ENCODE measurements around the gene QRFPR.
"Not testable (repeated sequence)": the region's sequence is repeated elsewhere in the genome, so short reads cannot be mapped to it uniquely, and the experiment has no call there.

QRFPR gene

DNA sequence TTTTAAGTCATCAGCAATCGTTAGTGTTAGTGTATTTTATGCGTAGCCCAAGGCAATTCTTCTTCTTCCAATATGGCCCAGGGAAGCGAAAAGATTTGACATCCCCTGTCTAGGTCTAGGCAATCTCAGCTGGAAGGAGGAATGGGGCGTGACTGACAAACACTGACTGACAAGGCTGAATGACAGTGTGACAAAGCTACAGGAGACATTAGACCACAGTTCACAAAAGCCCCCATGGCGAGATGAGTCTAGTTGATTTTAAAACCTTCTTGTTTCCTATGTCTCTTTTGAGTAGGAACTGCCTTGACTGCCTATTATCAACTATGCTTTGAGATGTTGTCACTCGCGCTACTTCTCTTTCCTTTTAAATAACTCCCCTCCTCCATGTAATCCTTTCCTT lies 42.3 kb downstream of the QRFPR start:
- no peak for DNase-seq

- DNase-seq = no peak
Measured at GRCh38 chr4:121336706-121337105, 44.1 kb downstream of the QRFPR start.

DNA sequence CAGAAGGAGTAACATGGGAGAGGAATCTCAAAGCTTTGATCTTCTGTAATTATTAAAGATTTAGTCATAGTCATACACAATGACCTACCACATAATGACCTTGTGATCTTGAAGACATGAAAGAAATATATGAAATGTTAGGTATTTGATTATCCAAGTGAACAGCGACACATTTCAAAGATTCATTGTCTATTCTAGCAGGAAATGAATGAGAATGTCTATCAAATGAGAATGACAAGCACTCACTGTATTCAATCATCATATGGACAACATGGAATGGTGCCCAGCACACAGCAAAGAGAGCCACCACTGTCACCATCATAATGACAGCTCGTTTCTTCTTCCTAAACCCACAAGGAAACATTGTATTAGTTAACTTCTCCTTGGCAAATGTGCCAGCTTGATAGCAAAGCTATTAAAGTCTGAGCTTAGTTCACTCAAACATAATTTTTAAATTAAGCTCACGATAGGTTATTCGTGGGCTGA lies 50.6 kb downstream of the QRFPR start:
- no peak for DNase-seq

- DNase-seq = no peak
Measured at GRCh38 chr4:121326597-121326996, 54.2 kb downstream of the QRFPR start.

GRCh38 chr4:121324331-121324730 lies 56.5 kb downstream of the QRFPR start:
- no peak for DNase-seq

- no peak for DNase-seq
Measured at GRCh38 chr4:121321466-121321865, 59.4 kb downstream of the QRFPR start.

DNA sequence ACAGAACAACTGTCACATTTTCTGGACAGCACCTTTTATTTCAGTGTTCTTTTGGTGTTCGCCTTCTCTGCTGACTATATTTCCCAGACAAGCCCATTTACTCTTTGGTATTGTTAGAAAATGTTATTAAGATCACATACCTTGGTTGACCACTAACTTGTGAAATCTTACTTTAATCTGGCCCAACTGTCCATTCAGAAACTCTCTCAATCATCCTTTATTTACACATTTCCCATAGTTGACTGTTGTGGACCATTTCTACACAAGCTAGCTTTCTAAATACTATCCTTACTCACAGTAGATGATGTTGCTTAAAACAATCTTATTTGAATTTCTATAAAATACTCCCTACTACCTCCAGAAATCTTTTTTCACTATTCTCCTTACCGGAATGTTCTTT lies 64.7 kb downstream of the QRFPR start:
- no peak for DNase-seq

DNA sequence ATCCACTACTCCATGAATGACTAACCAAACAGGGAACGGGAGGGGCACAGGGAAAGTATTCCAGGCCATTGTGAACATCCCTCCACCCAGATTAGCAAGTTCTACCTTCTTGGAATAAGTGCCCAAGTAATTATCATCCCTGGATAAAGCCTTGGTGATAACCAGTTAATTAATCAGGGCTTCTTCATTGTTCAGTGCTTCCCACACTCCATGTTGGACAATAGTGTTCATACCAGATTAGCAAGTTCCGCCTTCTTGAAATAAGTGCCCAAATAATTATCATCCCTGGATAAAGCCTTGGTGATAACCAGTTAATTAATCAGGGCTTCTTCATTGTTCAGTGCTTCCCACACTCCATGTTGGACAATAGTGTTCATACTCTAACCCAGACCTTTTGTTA lies 67.4 kb downstream of the QRFPR start:
- DNase-seq = not testable (repeated sequence)

DNA sequence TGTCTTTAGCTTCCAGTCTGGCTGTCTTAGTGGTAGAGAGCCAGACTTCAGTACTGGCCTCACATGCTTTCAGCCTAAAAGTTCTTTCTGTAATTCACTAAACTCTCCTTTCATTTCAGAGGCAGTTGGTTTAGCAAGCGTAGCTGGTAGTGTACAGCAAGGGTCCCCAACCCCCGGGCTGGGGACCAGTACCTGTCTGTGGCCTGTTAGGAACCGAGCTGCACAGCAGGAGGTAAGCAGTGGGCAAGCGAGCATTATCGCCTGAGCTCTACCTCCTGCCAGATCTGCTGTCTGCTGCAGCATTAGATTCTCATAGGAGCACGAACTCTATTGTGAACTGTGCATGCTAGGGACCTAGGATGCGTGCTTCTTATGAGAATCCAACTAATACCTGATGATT lies 72.0 kb downstream of the QRFPR start:
- no peak for DNase-seq

DNA sequence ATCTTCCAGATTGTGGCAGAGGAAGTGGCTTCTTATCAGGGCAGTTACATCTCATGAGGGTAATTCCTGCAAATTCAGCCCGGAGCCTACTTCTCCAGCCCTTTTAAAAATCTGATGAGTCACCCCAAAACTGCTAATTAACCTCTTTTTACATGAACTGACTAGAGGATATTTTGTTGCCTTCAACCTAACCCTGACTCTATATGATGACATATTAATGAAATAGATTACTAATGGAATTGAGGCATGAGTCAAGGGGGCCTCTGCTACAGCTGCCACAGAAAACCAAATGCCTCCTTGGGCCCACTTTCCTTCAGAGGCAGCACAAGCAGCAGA lies 72.5 kb downstream of the QRFPR start:
- peak; percentile 36 for DNase-seq

DNA sequence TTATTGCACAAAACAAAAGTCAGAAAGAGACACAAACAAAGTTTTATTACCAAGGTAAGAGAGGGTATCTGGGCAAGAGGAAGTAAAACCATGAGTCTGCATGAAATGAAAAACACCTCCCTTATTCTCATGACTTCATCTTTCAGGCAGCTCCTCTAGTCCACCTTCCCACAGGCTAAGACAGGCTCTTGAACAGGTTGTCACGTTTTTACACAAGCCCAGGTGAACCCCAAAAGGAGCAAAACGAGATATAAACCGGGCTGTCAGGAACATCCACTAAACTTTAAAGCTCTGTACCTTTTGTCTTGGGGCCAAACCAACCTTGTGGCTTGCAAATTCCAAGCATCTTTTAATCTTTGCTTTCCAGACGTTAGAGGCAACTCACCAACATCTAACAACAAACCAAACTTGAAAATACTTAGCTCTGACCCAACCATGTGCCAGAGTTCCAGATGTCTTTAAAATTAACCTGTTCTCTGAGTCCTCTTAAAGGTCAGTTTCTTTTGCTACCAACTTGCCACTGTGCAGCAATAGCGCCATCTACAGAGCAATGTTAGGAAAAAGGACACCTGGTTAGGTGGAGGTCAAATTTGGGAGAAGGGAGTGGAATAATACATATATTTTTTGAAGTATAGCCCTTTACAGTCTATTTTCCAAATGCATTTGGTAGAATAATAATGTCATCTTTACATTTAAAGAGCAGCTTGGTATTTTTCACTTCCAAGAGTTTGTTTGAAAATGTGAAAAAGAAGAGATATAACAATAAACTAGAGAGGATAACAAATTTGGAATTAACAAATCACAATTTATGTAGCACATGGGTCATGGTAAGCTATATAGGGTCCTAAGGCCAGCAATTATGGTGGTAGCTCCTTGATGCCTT lies 73.1 kb downstream of the QRFPR start:
- peak; percentile 78 for DNase-seq

GRCh38 chr4:121306931-121307330 lies 73.9 kb downstream of the QRFPR start:
- DNase-seq = peak; percentile 8

GRCh38 chr4:121304893-121305292 lies 75.9 kb downstream of the QRFPR start:
- no peak for DNase-seq

GRCh38 chr4:121299367-121299766 lies 81.5 kb downstream of the QRFPR start:
- no peak for DNase-seq

- DNase-seq = no peak
Measured at GRCh38 chr4:121283319-121283718, 97.5 kb downstream of the QRFPR start.

GRCh38 chr4:121280425-121280824 lies 100.4 kb downstream of the QRFPR start:
- no peak for DNase-seq

DNA sequence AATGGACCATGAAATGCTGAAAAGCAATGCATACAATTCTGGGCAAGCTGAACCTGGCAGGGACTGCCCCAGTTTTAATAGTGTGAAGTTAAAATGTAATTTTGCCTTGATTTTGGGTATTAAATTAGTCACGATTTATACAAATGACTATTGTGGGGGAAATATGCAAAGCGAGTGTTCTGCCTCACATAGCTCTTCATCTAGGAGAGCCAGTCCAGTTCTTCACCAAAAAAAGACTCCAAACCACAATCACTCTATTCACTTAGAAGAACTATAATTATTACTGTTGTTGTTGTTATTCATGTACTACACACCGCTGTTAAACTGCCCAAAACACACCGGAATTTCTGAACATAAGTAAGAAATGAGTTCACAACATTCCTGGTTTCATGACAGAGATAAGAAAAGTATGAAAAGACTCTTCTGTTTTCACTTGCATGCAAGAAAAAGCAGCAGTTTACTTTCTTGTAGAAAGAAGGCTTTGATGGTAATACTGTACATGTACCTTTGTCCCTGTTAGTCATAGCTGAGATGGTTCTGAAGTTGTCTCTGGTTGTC lies 101.9 kb downstream of the QRFPR start:
- peak; percentile 86 for DNase-seq
